ENCODE results near the gene CREB5. TPM values are rescaled to one million over a fixed set of nuclear protein-coding genes. Genes with fewer than 3 reads are reported as not detected.

The CREB5 gene
- total and polyA plus RNA-seq, 11 donors, result 7.6 to 38.7 (median 15.2) TPM

DNA sequence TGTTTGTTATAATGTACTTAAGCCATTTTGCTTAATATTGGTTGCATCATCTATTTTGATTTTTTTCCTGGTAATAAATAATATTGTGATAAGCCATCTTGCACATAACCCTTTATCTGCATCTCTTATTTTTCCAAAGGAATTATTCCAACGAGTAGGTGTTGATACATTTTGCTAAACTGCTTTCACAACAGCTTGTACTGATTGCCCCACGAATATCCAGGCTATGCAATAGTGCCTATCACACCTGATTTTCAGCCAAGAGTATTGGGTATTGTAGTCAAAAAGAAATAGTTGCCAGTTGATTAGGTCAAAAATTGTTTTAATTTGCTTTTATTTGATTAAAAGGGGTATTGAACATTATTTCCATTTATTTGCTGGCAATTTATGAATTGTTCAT is 20.7 kb downstream of the CREB5 start:
- Histone ChIP-seq H3K36me3 (no peaks in the 10 kb centered on the region), H3K4me1 (peaks cover 0 to 13% (median 5%) of the 10 kb centered on the region in 12 donors), H3K9me3 (no peaks in the 10 kb centered on the region), H3K27ac (no peak overlapping the region), H3K4me3 (no peak overlapping the region), H3K27me3 (no peaks in the 10 kb centered on the region)
- DNase-seq (no peak), ATAC-seq (no peak)
- intact Hi-C loops (cut with DNase I), result loop anchor here in 2 of 10 donors (10.0 kb wide), 2 partner anchors 92 to 172 kb away; no protein-coding TSS in a partner anchor
- 26 to 40% (median 33%) methylated on average over 2 of the region's 2 CpGs for WGBS, 4 donors
- TF ChIP-seq, protein P1, sequence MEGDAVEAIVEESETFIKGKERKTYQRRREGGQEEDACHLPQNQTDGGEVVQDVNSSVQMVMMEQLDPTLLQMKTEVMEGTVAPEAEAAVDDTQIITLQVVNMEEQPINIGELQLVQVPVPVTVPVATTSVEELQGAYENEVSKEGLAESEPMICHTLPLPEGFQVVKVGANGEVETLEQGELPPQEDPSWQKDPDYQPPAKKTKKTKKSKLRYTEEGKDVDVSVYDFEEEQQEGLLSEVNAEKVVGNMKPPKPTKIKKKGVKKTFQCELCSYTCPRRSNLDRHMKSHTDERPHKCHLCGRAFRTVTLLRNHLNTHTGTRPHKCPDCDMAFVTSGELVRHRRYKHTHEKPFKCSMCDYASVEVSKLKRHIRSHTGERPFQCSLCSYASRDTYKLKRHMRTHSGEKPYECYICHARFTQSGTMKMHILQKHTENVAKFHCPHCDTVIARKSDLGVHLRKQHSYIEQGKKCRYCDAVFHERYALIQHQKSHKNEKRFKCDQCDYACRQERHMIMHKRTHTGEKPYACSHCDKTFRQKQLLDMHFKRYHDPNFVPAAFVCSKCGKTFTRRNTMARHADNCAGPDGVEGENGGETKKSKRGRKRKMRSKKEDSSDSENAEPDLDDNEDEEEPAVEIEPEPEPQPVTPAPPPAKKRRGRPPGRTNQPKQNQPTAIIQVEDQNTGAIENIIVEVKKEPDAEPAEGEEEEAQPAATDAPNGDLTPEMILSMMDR (IDR thresholded peaks at IDR 0.05), result no peak
- TF ChIP-seq POLR2A (IDR thresholded peaks at IDR 0.05), result no peak

DNA sequence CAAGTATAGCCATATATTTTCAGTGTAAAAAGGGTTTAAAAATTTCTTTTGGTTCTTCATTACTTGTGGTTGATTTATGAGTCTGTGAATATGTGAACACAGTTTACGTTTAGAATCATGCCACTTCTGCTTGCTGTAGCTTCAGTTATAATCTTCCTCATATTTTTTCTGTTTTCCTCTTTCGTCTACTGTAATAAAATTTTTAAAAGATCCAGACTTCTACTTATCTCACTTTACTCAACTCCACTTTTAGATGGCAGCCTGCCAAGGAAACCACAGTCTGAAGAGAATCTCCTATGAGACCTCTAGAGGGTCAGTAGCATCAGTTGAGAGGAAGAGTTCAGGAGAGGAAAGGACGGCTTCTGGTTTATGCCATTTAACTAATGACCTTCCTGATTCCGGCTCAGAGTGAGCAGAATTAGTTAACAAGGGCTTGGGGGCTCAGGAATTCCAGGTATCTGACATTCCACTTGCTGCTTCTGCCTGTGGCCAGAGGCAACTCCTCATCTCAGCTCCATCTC is 21.4 kb downstream of the CREB5 start:
- peak in 1 of 4 donors; percentile 44 for ATAC-seq
- no peaks in the 10 kb centered on the region for H3K36me3 ChIP-seq
- H3K27me3 ChIP-seq, result no peaks in the 10 kb centered on the region
- WGBS, 4 donors, result 41 to 53% (median 49%) methylated on average over 4 of the region's 4 CpGs
- intact Hi-C loops (cut with DNase I), result loop anchor here in 2 of 10 donors (10.0 kb wide), 2 partner anchors 91 to 171 kb away; no protein-coding TSS in a partner anchor
- no peak overlapping the region for H3K4me3 ChIP-seq
- DNase-seq, result peak in 2 of 5 donors; percentile 32 to 43
- H3K27ac ChIP-seq, result no peak overlapping the region
- H3K9me3 ChIP-seq, result no peaks in the 10 kb centered on the region
- no peak for TF ChIP-seq POLR2A (IDR thresholded peaks at IDR 0.05)
- TF ChIP-seq, protein P1 (IDR thresholded peaks at IDR 0.05), result no peak
- peaks cover 0 to 13% (median 5%) of the 10 kb centered on the region in 12 donors for H3K4me1 ChIP-seq

DNA sequence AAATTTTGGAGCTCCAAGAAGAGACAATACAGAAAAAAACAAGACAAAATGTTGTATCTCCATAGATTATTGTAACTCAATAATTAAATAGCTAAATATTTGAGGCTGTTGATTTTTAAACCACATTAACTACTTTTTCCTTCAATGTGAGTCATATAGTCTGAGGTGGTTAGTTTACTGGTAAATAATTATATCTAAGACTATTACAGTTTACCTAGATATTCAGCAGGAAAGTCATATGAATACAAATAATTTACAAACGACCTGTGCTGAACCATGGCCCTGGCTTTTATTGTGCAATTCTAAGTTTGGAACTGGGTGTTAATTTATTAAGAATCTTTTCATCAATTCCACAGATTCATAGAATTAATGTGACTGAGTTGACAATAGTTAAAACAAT is 22.2 kb downstream of the CREB5 start:
- ATAC-seq (no peak), DNase-seq (no peak)
- no peaks in the 10 kb centered on the region for H3K27me3 ChIP-seq
- no peaks in the 10 kb centered on the region for H3K36me3 ChIP-seq
- no peak overlapping the region for H3K4me3 ChIP-seq
- WGBS, 4 donors, result 70 to 82% (median 74%) methylated on average over 1 of the region's 1 CpG
- TF ChIP-seq, protein P1 (IDR thresholded peaks at IDR 0.05), result no peak
- no peak for TF ChIP-seq POLR2A (IDR thresholded peaks at IDR 0.05)
- intact Hi-C loops (cut with DNase I), result loop anchor here in 2 of 10 donors (10.0 kb wide), 2 partner anchors 90 to 170 kb away; no protein-coding TSS in a partner anchor
- H3K4me1 ChIP-seq, result peaks cover 0 to 13% (median 5%) of the 10 kb centered on the region in 12 donors
- no peaks in the 10 kb centered on the region for H3K9me3 ChIP-seq
- no peak overlapping the region for H3K27ac ChIP-seq

DNA sequence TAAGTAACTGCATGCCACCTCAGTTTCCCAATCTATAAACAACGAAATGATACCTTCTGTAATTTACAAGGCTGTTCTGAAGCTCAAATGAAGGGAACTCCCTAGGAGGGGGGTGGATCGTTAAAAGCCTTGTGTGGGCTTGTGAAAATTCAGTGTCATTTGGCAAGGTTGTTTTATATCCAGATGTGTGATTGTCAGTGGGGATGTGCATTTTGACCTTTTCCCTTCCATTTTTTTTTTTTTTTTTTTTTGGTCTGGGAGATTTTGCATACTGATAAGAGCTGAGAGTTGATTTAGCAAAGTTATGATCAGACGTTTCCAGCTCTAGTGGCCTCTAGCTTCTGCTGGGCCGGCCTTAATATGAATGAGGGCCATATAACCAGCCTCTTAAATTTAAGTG is 22.8 kb downstream of the CREB5 start:
- H3K4me1 ChIP-seq, result peaks cover 0 to 13% (median 5%) of the 10 kb centered on the region in 12 donors
- no peaks in the 10 kb centered on the region for H3K36me3 ChIP-seq
- 83 to 87% (median 86%) methylated on average over 4 of the region's 4 CpGs for WGBS, 4 donors
- H3K4me3 ChIP-seq, result no peak overlapping the region
- intact Hi-C loops (cut with DNase I), result loop anchor here in 2 of 10 donors (10.0 kb wide), 2 partner anchors 90 to 170 kb away; no protein-coding TSS in a partner anchor
- DNase-seq (no peak), ATAC-seq (no peak)
- H3K27ac ChIP-seq, result no peak overlapping the region
- no peaks in the 10 kb centered on the region for H3K27me3 ChIP-seq
- TF ChIP-seq POLR2A (IDR thresholded peaks at IDR 0.05), result no peak
- TF ChIP-seq, protein P1 (IDR thresholded peaks at IDR 0.05), result no peak
- no peaks in the 10 kb centered on the region for H3K9me3 ChIP-seq
